Aorta (tissue), 5 donors: ENCODE measurements around the gene LTBP2. TPM values are rescaled to one million over a fixed set of nuclear protein-coding genes. Genes with fewer than 3 reads are reported as not detected.
A peak's percentile ranks its signal among the peaks of the same experiment; 100 is the strongest.

ENCODE experiments used
- ATAC-seq: fragments of 200-7000 bp; cut with Tn5 transposase; one replicate; pipeline ENCODE4 v1.9.1; 2022; ENCODE audit warnings: moderate library complexity; ENCODE audit not compliant: low FRiP score
- DNase-seq, 2 donors: peaks; one replicate each; pipeline ENCODE4 v3.0.0-alpha.2; 2020
- H3K27ac ChIP-seq, 2 donors: one replicate each; pipeline ENCODE4 v1.5.1; 2013; ENCODE audit warnings: low read length in 2 of 2, mild to moderate bottlenecking in 2 of 2, moderate library complexity in 2 of 2, control low read depth in 1 of 2, inconsistent platforms in 1 of 2, low read depth in 1 of 2
- H3K27me3 ChIP-seq, 2 donors: one replicate each; pipeline ENCODE4 v1.6.1; 2013; ENCODE audit warnings: control low read depth in 1 of 2, low read length in 1 of 2, mild to moderate bottlenecking in 1 of 2, moderate library complexity in 1 of 2; ENCODE audit not compliant: insufficient read depth in 2 of 2, control insufficient read depth in 1 of 2
- H3K36me3 ChIP-seq, 2 donors: one replicate each; pipeline ENCODE4 v1.6.1; 2013; ENCODE audit warnings: control low read depth in 1 of 2, low read length in 1 of 2, mild to moderate bottlenecking in 1 of 2; ENCODE audit not compliant: insufficient read depth in 2 of 2, control insufficient read depth in 1 of 2
- H3K4me1 ChIP-seq, 2 donors: one replicate each; pipeline ENCODE4 v1.6.1; 2013; ENCODE audit warnings: low read length in 2 of 2, control low read depth in 1 of 2, mild to moderate bottlenecking in 1 of 2, moderate library complexity in 1 of 2; ENCODE audit not compliant: insufficient read depth in 2 of 2, control insufficient read depth in 1 of 2
- H3K4me3 ChIP-seq, 2 donors: one replicate each; pipeline ENCODE4 v1.5.1; 2013; ENCODE audit warnings: low read length in 2 of 2, control low read depth in 1 of 2, mild to moderate bottlenecking in 1 of 2
- H3K9me3 ChIP-seq: one replicate; pipeline ENCODE4 v1.6.1; 2013; ENCODE audit warnings: mild to moderate bottlenecking, low read length; ENCODE audit not compliant: control insufficient read depth
- WGBS, 2 donors: extraction: QIAGEN DNeasy Blood & Tissue Kit; methylation state at CpG; one replicate each; pipeline ENCODE4 v1.1.7; 2013; 5-methylcytosine and 5-hydroxymethylcytosine counted together
- intact Hi-C, 2 donors: fragments of 100-400 bp; cut with DNase I; formaldehyde crosslinking; loops; one replicate each; pipeline versions ENCODE4 v1.14.2 to v1.15.0; 2022
- polyA plus RNA-seq, 2 donors: library from polyadenylated mRNA; stranded (reverse); fragments of 200-250 nt; gene quantifications; one replicate each; pipeline ENCODE4 v1.2.3, GENCODE V29; 2013
- total RNA-seq, 2 donors: library from RNA; stranded (reverse); fragmentation: NEBNext Ultra II Directional; extraction: Animal tissue kit (Norgen Biotek cat#: 25700); gene quantifications; one replicate each; pipeline ENCODE4 v1.2.1, GENCODE V29; 2021
- donor health status: healthy with polysubstance abuse.
- donor health status: Bipolar disorder and iron deficiency.
- donor health status: DM: no; HTN: no; CAD: no.
- donor health status: DM: no; HTN: no; CAD: no.
- donor health status: DM: yes; HTN: yes; CAD: no.

LTBP2 gene
- total and polyA plus RNA-seq, 4 donors = 40.4 to 363 (median 228) TPM

DNA sequence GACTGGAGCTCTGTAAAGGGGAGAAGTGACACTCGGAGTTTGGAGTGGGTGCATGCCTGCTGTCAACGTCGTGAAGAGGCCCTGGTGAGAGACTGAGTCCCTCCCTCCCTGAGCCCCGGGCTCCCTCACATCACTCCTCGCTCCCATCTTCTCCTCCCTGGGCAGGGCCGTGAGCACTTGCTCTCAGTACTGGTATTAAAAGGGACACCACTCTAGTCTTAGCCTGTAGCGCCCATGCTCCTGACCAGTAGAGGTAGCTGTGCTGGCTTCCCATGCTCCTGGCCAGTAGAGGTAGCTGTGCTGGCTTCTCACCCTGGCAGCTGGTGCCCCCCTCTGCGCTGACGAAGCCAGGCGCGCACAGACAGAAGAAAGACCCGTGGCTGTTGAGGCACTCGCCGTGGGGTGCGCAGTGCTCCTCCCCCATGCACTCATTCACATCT is 103.7 kb downstream of the LTBP2 start:
- 64 to 65% methylated on average over 15 of the region's 15 CpGs for WGBS, 2 donors

DNA sequence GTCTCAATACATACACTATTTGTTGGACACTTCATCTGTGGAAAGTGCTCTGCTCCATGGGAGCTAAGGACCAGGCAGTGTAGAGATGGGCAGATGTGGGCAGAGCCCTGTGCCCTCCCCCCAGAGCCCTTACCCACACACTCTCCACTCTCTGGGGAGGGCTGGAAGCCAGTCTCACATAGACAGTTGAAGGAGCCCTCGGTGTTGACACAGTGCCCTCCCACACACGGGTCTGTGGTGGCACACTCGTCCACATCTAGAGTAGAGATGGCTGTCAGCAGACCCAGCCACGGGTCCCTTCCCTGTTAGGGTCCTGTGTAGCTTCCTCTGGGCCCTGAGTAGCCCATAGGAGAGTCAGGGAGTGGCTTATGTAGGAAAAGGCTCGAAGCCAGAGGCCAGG is 104.2 kb downstream of the LTBP2 start:
- Histone ChIP-seq H3K27me3 (no peaks in the 10 kb centered on the region), H3K4me1 (peaks cover 0 to 5% of the 10 kb centered on the region in 2 donors), H3K36me3 (peaks cover 0 to 8% of the 10 kb centered on the region in 2 donors), H3K9me3 (no peaks in the 10 kb centered on the region), H3K4me3 (no peak overlapping the region), H3K27ac (no peak overlapping the region)
- intact Hi-C loops = loop anchor here in 1 of 2 donors (10.0 kb wide), 1 partner anchor 207 kb away; the partner anchor contains the start of genes AREL1 and FCF1
- 37 to 39% methylated on average over 5 of the region's 5 CpGs for WGBS, 2 donors
- ATAC-seq (no peak), DNase-seq (no peak)

More for the DNA sequence above, 103.7 kb downstream of the LTBP2 start:
- Histone ChIP-seq H3K27ac (no peak overlapping the region), H3K4me3 (no peak overlapping the region), H3K9me3 (no peaks in the 10 kb centered on the region), H3K36me3 (peaks cover 0 to 6% of the 10 kb centered on the region in 2 donors), H3K27me3 (no peaks in the 10 kb centered on the region), H3K4me1 (peaks cover 0 to 5% of the 10 kb centered on the region in 2 donors)
- DNase-seq (peak in 1 of 2 donors; percentile 37), ATAC-seq (no peak)
- intact Hi-C loops = loop anchor here in 1 of 2 donors (10.0 kb wide), 1 partner anchor 206 kb away; the partner anchor contains the start of genes AREL1 and FCF1

DNA sequence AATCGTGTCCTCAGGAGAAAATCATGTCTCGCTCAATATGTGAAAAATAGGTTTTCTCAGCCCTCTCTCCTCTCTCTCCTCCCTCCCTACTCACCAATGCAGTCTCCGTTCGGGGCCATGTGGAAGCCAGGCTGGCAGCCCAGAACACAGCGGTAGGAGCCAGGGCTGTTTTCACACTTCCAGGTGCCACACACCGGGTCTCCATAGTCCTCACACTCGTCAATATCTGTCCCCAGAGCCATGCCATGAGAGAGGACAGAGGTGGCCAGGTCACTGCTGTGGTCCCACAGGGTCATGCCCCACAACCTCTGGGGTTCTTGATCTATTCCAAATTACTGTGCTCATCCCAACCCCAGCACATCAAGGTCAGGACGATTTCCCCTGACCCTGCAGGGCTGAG is 105.0 kb downstream of the LTBP2 start:
- Histone ChIP-seq H3K27ac (no peak overlapping the region), H3K27me3 (no peaks in the 10 kb centered on the region), H3K36me3 (peaks cover 0 to 8% of the 10 kb centered on the region in 2 donors), H3K9me3 (no peaks in the 10 kb centered on the region), H3K4me1 (no peaks in the 10 kb centered on the region), H3K4me3 (no peak overlapping the region)
- no peak for ATAC-seq
- intact Hi-C loops = loop anchor here in 1 of 2 donors (10.0 kb wide), 1 partner anchor 208 kb away; the partner anchor contains the start of genes AREL1 and FCF1
- WGBS, 2 donors = 59 to 68% methylated on average over 8 of the region's 8 CpGs
- no peak for DNase-seq

- no peak overlapping the region for H3K4me3 ChIP-seq
- H3K27me3 ChIP-seq = no peaks in the 10 kb centered on the region
- intact Hi-C loops = loop anchor here in 1 of 2 donors (10.0 kb wide), 1 partner anchor 208 kb away; the partner anchor contains the start of genes AREL1 and FCF1
- H3K9me3 ChIP-seq = no peaks in the 10 kb centered on the region
- ATAC-seq (no peak), DNase-seq (peak in 1 of 2 donors; percentile 26)
- no peak overlapping the region for H3K27ac ChIP-seq
- peaks cover 0 to 8% of the 10 kb centered on the region in 2 donors for H3K36me3 ChIP-seq
- no peaks in the 10 kb centered on the region for H3K4me1 ChIP-seq
- WGBS, 2 donors = 83% methylated on average over 13 of the region's 13 CpGs
These were observed 105.6 kb downstream of the LTBP2 start for GRCh38 chr14:74506411-74506851.

DNA sequence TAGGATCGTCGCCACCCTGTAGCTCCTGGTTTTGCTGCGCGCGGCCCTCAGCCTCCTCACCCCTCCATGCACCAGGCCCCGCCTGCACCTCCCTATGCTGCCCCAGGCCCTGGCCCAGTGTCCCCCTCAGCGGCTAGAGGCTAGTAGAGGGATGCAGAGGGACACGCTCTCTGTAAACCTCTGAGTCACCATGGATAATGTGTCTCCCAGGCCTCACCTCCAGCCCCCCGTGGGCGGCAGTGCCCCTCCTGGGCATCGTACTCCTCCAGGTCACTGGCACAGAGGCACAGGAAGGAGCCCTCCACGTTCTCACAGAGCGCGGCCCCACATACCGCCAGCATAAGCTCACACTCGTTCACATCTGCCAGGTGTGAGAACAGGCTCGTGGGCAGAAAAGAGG is 106.2 kb downstream of the LTBP2 start:
- intact Hi-C loops = loop anchor here in 1 of 2 donors (10.0 kb wide), 1 partner anchor 209 kb away; the partner anchor contains the start of genes AREL1 and FCF1
- H3K36me3 ChIP-seq = peaks cover 0 to 8% of the 10 kb centered on the region in 2 donors
- ATAC-seq (no peak), DNase-seq (peak in 1 of 2 donors; percentile 38)
- no peaks in the 10 kb centered on the region for H3K9me3 ChIP-seq
- no peaks in the 10 kb centered on the region for H3K27me3 ChIP-seq
- WGBS, 2 donors = 75 to 83% methylated on average over 17 of the region's 17 CpGs
- no peaks in the 10 kb centered on the region for H3K4me1 ChIP-seq
- no peak overlapping the region for H3K27ac ChIP-seq
- H3K4me3 ChIP-seq = no peak overlapping the region

DNA sequence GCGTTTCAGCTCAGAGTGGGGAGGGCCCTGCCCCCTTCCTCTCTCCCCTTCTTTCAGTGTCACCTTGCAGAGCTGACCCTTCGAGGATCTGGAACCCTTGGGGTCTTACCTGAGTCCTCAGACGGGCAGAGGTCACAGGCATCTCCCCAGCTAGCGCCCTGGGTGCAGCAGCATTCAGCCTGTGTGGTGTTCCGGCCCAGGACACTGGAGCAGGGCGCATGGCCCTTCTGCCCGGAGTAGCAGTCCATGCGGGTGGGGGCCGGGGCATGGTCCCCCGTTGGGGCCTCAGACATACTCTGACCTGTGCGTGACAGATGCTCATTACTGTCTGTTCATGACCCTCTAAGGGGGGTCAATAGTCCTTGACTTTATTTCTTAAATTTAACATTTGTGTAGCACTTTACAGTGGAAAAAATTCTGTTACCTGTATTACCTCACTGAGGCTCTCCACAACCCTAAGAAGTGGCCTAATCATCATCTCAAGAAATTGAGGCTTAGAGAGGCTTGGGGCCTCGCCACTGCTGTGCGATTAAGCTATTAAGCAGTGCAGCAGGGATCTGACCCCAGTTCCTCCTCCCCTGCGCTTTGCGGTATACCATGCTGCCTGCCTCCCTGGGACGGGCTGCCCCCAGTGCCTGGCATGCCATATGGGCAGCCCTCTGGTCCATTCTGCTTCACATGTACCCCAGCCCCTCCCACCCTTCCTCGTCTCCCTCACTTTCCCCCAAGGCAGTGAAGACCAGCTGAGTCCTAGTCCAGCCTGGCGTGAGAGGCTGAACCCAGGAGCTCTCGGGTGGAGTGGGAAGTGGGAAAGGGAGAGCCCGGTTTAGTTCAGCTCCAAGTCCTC is 106.9 kb downstream of the LTBP2 start:
- WGBS, 2 donors = 80 to 83% methylated on average over 19 to 20 of the region's 20 CpGs
- ATAC-seq = no peak

DNA sequence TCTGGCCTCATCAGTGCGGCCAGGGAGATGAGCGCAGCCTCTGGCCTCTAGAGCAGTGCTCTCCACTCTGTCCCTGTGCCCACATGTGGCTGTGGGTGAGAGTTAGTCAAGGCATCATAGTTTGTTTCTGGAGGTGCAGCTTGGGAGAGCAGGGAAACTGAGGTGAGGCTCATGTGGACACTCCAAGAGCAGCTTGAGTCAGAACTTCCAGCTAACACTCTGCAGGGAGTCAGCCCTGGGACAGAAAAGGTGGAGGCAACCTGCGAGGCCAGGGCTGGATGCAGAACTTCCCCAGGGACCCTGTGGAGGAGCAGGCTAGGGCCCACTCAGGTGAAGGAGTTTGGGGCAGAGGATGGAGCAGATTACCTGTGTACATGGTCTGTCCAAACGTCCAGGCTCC is 107.6 kb downstream of the LTBP2 start:
- intact Hi-C loops = loop anchor here (5.0 to 10.0 kb wide), 3 partner anchors 103 to 210 kb away; partner anchors contain the start of genes AREL1 (in 2 of the 2) and FCF1 (in 2 of the 2)
- ATAC-seq (no peak), DNase-seq (no peak)
- Histone ChIP-seq H3K27ac (no peak overlapping the region), H3K27me3 (no peaks in the 10 kb centered on the region), H3K36me3 (peaks cover 0 to 14% of the 10 kb centered on the region in 2 donors), H3K4me1 (no peaks in the 10 kb centered on the region), H3K9me3 (no peaks in the 10 kb centered on the region), H3K4me3 (no peak overlapping the region)
- WGBS, 2 donors = 77 to 79% methylated on average over 4 of the region's 4 CpGs

More for the DNA sequence above, 106.9 kb downstream of the LTBP2 start:
- Histone ChIP-seq H3K27me3 (no peaks in the 10 kb centered on the region), H3K4me3 (no peak overlapping the region), H3K9me3 (no peaks in the 10 kb centered on the region), H3K4me1 (no peaks in the 10 kb centered on the region), H3K27ac (no peak overlapping the region), H3K36me3 (peaks cover 0 to 14% of the 10 kb centered on the region in 2 donors)
- DNase-seq = peak in 1 of 2 donors; percentile 34
- intact Hi-C loops = loop anchor here (5.0 to 10.0 kb wide), 3 partner anchors 102 to 210 kb away; partner anchors contain the start of genes AREL1 (in 2 of the 2) and FCF1 (in 2 of the 2)

- intact Hi-C loops = loop anchor here (5.0 to 10.0 kb wide), 3 partner anchors 103 to 211 kb away; partner anchors contain the start of genes AREL1 (in 2 of the 2) and FCF1 (in 2 of the 2)
- Histone ChIP-seq H3K4me3 (no peak overlapping the region), H3K27ac (no peak overlapping the region), H3K9me3 (no peaks in the 10 kb centered on the region), H3K36me3 (peaks cover 0 to 14% of the 10 kb centered on the region in 2 donors), H3K4me1 (no peaks in the 10 kb centered on the region), H3K27me3 (no peaks in the 10 kb centered on the region)
- 85 to 86% methylated on average over 12 of the region's 12 CpGs for WGBS, 2 donors
- ATAC-seq = no peak
- DNase-seq = no peak
These were observed 108.1 kb downstream of the LTBP2 start for GRCh38 chr14:74503938-74504335.
